Panc1 (cell line): ENCODE results near the gene CC2D1A. TPM values are rescaled to one million over a fixed set of nuclear protein-coding genes. Genes with fewer than 3 reads are reported as not detected.

Experiments
- ATAC-seq: fragments of 200-7000 bp; cut with Tn5 transposase; 2 replicates; pipeline ENCODE4 v1.9.1; 2020; ENCODE audit warnings: mild to moderate bottlenecking, moderate library complexity
- BruUV-seq: library from RNA; stranded (reverse); fragments of 400-500 nt; replicated peaks from 2 replicates; lab custom pipeline; 2021; lab: Mats Ljungman, UMichigan
- CTCF ChIA-PET: fragments of 300-600 bp; sonication (Branson Sonifier 250); formaldehyde crosslinking; loops from one replicate; lab custom pipeline; 2022; ENCODE audit warnings: antibody characterized with exemption; lab: Charles Lee
- POLR2A ChIA-PET: fragments of 300-600 bp; sonication (Branson Sonifier 250); formaldehyde crosslinking; loops from one replicate; lab custom pipeline; 2022; ENCODE audit warnings: antibody characterized with exemption; lab: Charles Lee
- DNase-seq: peaks from one replicate; pipeline ENCODE4 v3.0.0-alpha.2; 2010; ENCODE audit warnings: low read depth, low spot score
- H3K27ac ChIP-seq: 2 replicates; pipeline ENCODE4 v1.5.1; 2011; ENCODE audit warnings: mild to moderate bottlenecking, low read length, inconsistent platforms
- H3K27me3 ChIP-seq: fragments of 200-500 bp; sonication (Bioruptor generic); 2 replicates; pipeline ENCODE4 v1.6.0; 2014; ENCODE audit warnings: low read length, inconsistent platforms; ENCODE audit not compliant: control insufficient read depth, insufficient read depth
- H3K36me3 ChIP-seq: fragments of 200-500 bp; sonication (Bioruptor generic); 2 replicates; pipeline ENCODE4 v1.5.1; 2014; ENCODE audit warnings: inconsistent platforms, mild to moderate bottlenecking, low read length, moderate library complexity; ENCODE audit not compliant: control insufficient read depth, insufficient read depth
- H3K4me1 ChIP-seq: 2 replicates; pipeline ENCODE4 v1.5.1; 2011; ENCODE audit warnings: inconsistent platforms, mild to moderate bottlenecking, low read length, moderate library complexity; ENCODE audit not compliant: control insufficient read depth, insufficient read depth
- H3K4me3 ChIP-seq, 2 experiments: 2 replicates each; pipeline ENCODE4 v1.5.1; 2011 to 2012; ENCODE audit warnings: low read depth in 2 of 2, low read length in 2 of 2, mild to moderate bottlenecking in 2 of 2, inconsistent platforms in 1 of 2, moderate library complexity in 1 of 2
- H3K9me3 ChIP-seq: fragments of 200-500 bp; sonication (Bioruptor generic); 2 replicates; pipeline ENCODE4 v1.5.1; 2014; ENCODE audit warnings: low read depth, mild to moderate bottlenecking, inconsistent platforms, low read length, moderate library complexity; ENCODE audit not compliant: control insufficient read depth, insufficient read depth
- POLR2AphosphoS5 ChIP-seq: IDR thresholded peaks from 2 replicates; pipeline ENCODE4 v1.6.1; 2012; ENCODE audit warnings: mild to moderate bottlenecking, low read depth, low read length, moderate library complexity
- SIN3A ChIP-seq: IDR thresholded peaks from 2 replicates; pipeline ENCODE4 v1.6.1; 2012; ENCODE audit warnings: low read depth, mild to moderate bottlenecking, low read length, moderate library complexity, borderline replicate concordance; ENCODE audit not compliant: insufficient read depth
- TCF7L2 ChIP-seq: IDR thresholded peaks from 2 replicates; pipeline ENCODE4 v1.6.1; 2011; ENCODE audit warnings: mild to moderate bottlenecking, low read depth, low read length, inconsistent platforms
- in situ Hi-C: cut with HindIII; loops from 2 replicates; pipeline ENCODE4 v1.10.0; 2016; ENCODE audit warnings: low sequenced_read_pairs, low pct_unique_long_range_greater_than_20kb
- intact Hi-C: fragments of 100-400 bp; cut with micrococcal nuclease; formaldehyde crosslinking; loops from one replicate; pipeline ENCODE4 v1.10.0; 2022; ENCODE audit not compliant: unreplicated experiment
- total RNA-seq: library from RNA; stranded (reverse); gene quantifications from one replicate; pipeline ENCODE4 v1.2.1, GENCODE V29; 2021; ENCODE audit not compliant: unreplicated experiment
- TF ChIP-seq, protein P1 (sequence below): fragments of 450-650 bp; IDR thresholded peaks from 2 replicates; pipeline ENCODE4 v1.5.1; 2017; ENCODE audit warnings: mild to moderate bottlenecking
- TF ChIP-seq, protein P2 (sequence below), 2 experiments: IDR thresholded peaks; 2 replicates each; pipeline ENCODE4 v1.6.1; 2011 to 2012; ENCODE audit warnings: low read depth in 2 of 2, control low read depth in 1 of 2, low read length in 1 of 2, mild to moderate bottlenecking in 1 of 2, moderate library complexity in 1 of 2; ENCODE audit not compliant: insufficient read depth in 1 of 2

CC2D1A gene
- total RNA-seq, 1 experiment from 2014 or later: 28.0 TPM

DNA sequence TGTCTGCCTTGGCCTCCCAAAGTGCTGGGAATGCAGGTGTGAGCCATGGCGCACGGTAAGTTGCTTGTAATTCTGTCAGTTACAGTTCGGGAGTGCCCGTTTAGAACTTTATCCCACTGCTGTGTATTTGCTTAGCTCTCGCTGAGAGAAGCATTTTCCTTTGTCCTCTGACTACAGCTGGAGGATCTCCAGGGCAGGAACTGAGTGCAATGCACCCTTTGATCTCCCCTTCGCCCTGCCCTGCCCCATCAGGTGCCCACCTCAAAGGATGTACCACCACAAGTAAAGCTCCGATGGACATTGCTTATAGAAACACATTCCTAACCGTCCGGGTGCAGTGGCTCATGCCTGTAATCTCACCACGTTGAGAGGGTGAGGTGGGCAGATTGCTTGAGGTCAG is 6.6 kb upstream of the CC2D1A start:
- BruUV-seq: no TSS peak
- POLR2A ChIA-PET: no interaction called here
- CTCF ChIA-PET: no interaction called here

DNA sequence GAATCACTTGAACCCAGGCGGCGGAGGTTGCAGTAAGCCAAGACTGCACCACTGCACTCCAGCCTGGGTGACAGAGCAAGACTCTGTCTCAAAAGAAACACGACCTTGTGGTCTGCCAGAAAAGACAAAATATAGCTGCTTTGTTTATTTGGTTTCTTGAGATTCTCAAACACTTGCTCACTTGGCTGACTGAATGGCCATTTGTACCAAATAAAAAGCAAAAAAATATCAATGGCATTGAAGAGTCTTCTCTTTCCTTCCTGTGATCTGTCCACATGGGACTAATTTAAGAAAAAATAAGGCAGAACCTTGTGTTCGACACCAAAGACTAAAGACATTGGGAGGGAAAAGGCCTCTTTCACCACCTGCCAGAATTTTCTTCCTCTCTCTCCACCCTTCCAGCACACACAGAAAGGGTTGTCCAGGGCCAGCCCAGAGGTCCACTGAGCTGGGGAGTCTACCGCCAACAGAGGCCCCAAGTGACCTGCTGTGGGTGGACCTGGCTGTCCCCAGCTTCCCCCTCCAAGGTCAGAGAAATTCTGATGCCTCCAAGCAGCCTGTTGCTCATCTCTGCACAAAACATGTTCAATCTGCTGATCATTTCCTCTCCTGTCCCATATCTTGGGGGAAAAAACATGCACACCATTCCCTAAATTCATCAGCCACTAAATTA is 6.0 kb upstream of the CC2D1A start:
- CTCF ChIA-PET: no interaction called here
- no peaks in the 10 kb centered on the region for H3K4me1 ChIP-seq
- TF ChIP-seq, protein P1, sequence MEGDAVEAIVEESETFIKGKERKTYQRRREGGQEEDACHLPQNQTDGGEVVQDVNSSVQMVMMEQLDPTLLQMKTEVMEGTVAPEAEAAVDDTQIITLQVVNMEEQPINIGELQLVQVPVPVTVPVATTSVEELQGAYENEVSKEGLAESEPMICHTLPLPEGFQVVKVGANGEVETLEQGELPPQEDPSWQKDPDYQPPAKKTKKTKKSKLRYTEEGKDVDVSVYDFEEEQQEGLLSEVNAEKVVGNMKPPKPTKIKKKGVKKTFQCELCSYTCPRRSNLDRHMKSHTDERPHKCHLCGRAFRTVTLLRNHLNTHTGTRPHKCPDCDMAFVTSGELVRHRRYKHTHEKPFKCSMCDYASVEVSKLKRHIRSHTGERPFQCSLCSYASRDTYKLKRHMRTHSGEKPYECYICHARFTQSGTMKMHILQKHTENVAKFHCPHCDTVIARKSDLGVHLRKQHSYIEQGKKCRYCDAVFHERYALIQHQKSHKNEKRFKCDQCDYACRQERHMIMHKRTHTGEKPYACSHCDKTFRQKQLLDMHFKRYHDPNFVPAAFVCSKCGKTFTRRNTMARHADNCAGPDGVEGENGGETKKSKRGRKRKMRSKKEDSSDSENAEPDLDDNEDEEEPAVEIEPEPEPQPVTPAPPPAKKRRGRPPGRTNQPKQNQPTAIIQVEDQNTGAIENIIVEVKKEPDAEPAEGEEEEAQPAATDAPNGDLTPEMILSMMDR: no peak
- TF ChIP-seq SIN3A: no peak
- no peak for TF ChIP-seq POLR2AphosphoS5
- H3K9me3 ChIP-seq: no peaks in the 10 kb centered on the region
- no TSS peak for BruUV-seq
- H3K27ac ChIP-seq: no peak overlapping the region
- no peaks in the 10 kb centered on the region for H3K27me3 ChIP-seq
- no peak overlapping the region for H3K4me3 ChIP-seq
- no peak for DNase-seq
- H3K36me3 ChIP-seq: no peaks in the 10 kb centered on the region
- POLR2A ChIA-PET: interaction anchor here (0.6 kb wide), 1 partner anchor 60 kb away, joined by 5 read pairs; no protein-coding TSS in a partner anchor
- intact Hi-C loops (no loop called here), in situ Hi-C loops (no loop called here)
- no peak for ATAC-seq

More for the DNA sequence above, 6.6 kb upstream of the CC2D1A start:
- H3K4me1 ChIP-seq: no peaks in the 10 kb centered on the region
- no peak overlapping the region for H3K27ac ChIP-seq
- no peaks in the 10 kb centered on the region for H3K36me3 ChIP-seq
- H3K27me3 ChIP-seq: no peaks in the 10 kb centered on the region
- ATAC-seq: no peak
- no peak overlapping the region for H3K4me3 ChIP-seq
- intact Hi-C loops: no loop called here
- no peaks in the 10 kb centered on the region for H3K9me3 ChIP-seq
- DNase-seq: no peak
- TF ChIP-seq, protein P1: no peak
- TF ChIP-seq TCF7L2: no peak
- no peak for TF ChIP-seq POLR2AphosphoS5
- TF ChIP-seq SIN3A: no peak
- TF ChIP-seq, protein P2, sequence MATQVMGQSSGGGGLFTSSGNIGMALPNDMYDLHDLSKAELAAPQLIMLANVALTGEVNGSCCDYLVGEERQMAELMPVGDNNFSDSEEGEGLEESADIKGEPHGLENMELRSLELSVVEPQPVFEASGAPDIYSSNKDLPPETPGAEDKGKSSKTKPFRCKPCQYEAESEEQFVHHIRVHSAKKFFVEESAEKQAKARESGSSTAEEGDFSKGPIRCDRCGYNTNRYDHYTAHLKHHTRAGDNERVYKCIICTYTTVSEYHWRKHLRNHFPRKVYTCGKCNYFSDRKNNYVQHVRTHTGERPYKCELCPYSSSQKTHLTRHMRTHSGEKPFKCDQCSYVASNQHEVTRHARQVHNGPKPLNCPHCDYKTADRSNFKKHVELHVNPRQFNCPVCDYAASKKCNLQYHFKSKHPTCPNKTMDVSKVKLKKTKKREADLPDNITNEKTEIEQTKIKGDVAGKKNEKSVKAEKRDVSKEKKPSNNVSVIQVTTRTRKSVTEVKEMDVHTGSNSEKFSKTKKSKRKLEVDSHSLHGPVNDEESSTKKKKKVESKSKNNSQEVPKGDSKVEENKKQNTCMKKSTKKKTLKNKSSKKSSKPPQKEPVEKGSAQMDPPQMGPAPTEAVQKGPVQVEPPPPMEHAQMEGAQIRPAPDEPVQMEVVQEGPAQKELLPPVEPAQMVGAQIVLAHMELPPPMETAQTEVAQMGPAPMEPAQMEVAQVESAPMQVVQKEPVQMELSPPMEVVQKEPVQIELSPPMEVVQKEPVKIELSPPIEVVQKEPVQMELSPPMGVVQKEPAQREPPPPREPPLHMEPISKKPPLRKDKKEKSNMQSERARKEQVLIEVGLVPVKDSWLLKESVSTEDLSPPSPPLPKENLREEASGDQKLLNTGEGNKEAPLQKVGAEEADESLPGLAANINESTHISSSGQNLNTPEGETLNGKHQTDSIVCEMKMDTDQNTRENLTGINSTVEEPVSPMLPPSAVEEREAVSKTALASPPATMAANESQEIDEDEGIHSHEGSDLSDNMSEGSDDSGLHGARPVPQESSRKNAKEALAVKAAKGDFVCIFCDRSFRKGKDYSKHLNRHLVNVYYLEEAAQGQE (IDR thresholded peaks at IDR 0.05; ENCODE audit: insufficient read depth in 1 of 2, low read depth in 2 of 2, low read length in 1 of 2): no peak
- in situ Hi-C loops: no loop called here
